Epithelial cell of esophagus (primary cell): Measurements from ENCODE around the gene GYPC.
"Not testable (repeated sequence)": the region's sequence is repeated elsewhere in the genome, so short reads cannot be mapped to it uniquely, and the experiment has no call there.

Experiments
- DNase-seq: peaks from one replicate; pipeline ENCODE4 v3.0.0; 2010; ENCODE audit warnings: low read depth
- H3K4me3 ChIP-seq: 2 replicates; pipeline ENCODE4 v1.5.1; 2011; ENCODE audit warnings: mild to moderate bottlenecking, low read length, control low read depth
- CTCF ChIP-seq: IDR thresholded peaks from 2 replicates; pipeline ENCODE4 v1.5.1; 2011; ENCODE audit warnings: low read depth, mild to moderate bottlenecking, low read length, control low read depth, inconsistent platforms; ENCODE audit not compliant: insufficient read depth; ENCODE audit errors: missing control alignments

The GYPC gene

GRCh38 chr2:126634273-126634861 lies 21.6 kb upstream of the GYPC start:
- peak; percentile 12 for DNase-seq
- TF ChIP-seq CTCF = peak; percentile 35
- H3K4me3 ChIP-seq = no peak overlapping the region

GRCh38 chr2:126635281-126635680 lies 20.7 kb upstream of the GYPC start:
- DNase-seq = no peak
- no peak overlapping the region for H3K4me3 ChIP-seq

GRCh38 chr2:126635736-126636135 lies 20.2 kb upstream of the GYPC start:
- no peak for DNase-seq
- H3K4me3 ChIP-seq = no peak overlapping the region
- TF ChIP-seq CTCF = no peak

More at GRCh38 chr2:126635281-126635680, 20.7 kb upstream of the GYPC start:
- TF ChIP-seq CTCF = no peak

GRCh38 chr2:126637386-126637785 lies 18.6 kb upstream of the GYPC start:
- H3K4me3 ChIP-seq = no peak overlapping the region
- no peak for DNase-seq
- TF ChIP-seq CTCF = no peak

GRCh38 chr2:126638746-126639145 lies 17.2 kb upstream of the GYPC start:
- TF ChIP-seq CTCF = no peak
- DNase-seq = no peak
- no peak overlapping the region for H3K4me3 ChIP-seq

GRCh38 chr2:126639276-126639675 lies 16.7 kb upstream of the GYPC start:
- no peak overlapping the region for H3K4me3 ChIP-seq
- TF ChIP-seq CTCF = no peak
- DNase-seq = no peak

- not testable (repeated sequence) for DNase-seq, H3K4me3 ChIP-seq
Observed at GRCh38 chr2:126641294-126641693, 14.7 kb upstream of the GYPC start.
